A549 treated with AZD9567 at 1 μM for 4 hours (cell line): ENCODE measurements around the gene TMEM60. TPM values are rescaled to one million over a fixed set of nuclear protein-coding genes. Genes with fewer than 3 reads are reported as not detected.

Experiments
- total RNA-seq: library from RNA; stranded (reverse); fragments of 200-300 nt; extraction: Qiagen RNA extraction; gene quantifications from 5 replicates; pipeline ENCODE4 v1.2.3, GENCODE V29; 2022; ENCODE audit not compliant: insufficient read depth

Gene TMEM60
- 13.9 to 26.8 TPM (median 25.9 TPM) in 5 replicates for total RNA-seq

GRCh38 chr7:77798394-77799077 lies at the start of gene TMEM60, which contains the start of gene PHTF2:
TSS of gene TMEM60 (minus strand) at chr7:77798434. CDS start at chr7:77794373, 4,061 bp downstream.
TSS of gene PHTF2 (plus strand) at chr7:77798773.

Other genes with a start within 250 kb of the TMEM60 start
- 8.1 to 15.0 TPM (median 8.7 TPM) in 5 replicates for gene RSBN1L, start 102.0 kb downstream of the TMEM60 start, total RNA-seq
- 10.7 to 15.5 TPM (median 14.4 TPM) in 5 replicates for gene PHTF2, start 339 bp upstream of the TMEM60 start, total RNA-seq